K562 (cell line): Measurements from ENCODE around the gene HIVEP2. TPM values are rescaled to one million over a fixed set of nuclear protein-coding genes. Genes with fewer than 3 reads are reported as not detected.
A peak's percentile ranks its signal among the peaks of the same experiment; 100 is the strongest.

Experiments used
- ADNP ChIP-seq: fragments of 200-800 bp; sonication (Bioruptor generic); IDR thresholded peaks from 2 replicates; pipeline ENCODE4 v1.6.1; 2016; ENCODE audit warnings: missing genetic modification characterization, missing compliant biosample characterization
- ARID2 ChIP-seq: fragments of 450-650 bp; IDR thresholded peaks from 2 replicates; pipeline ENCODE4 v1.6.1; 2017; ENCODE audit warnings: antibody characterized with exemption, mild to moderate bottlenecking
- CBFA2T3 ChIP-seq: fragments of 450-650 bp; IDR thresholded peaks from 2 replicates; pipeline ENCODE4 v1.6.1; 2017
- DIDO1 ChIP-seq: fragments of 450-650 bp; IDR thresholded peaks from 2 replicates; pipeline ENCODE4 v1.6.1; 2016; ENCODE audit warnings: low read depth, missing biosample characterization, missing genetic modification characterization
- FOXK1 ChIP-seq: sonication (generic); formaldehyde crosslinking; IDR thresholded peaks from 2 replicates; pipeline ENCODE4 v1.8.0; 2022; ENCODE audit warnings: missing genetic modification reagents, mild to moderate bottlenecking, borderline replicate concordance
- KDM4B ChIP-seq, 2 experiments: fragments of 450-650 bp in 1 of 2; sonication (generic) in 1 of 2; IDR thresholded peaks; 2 replicates each; pipeline ENCODE4 v1.6.1; 2016 to 2017; ENCODE audit warnings: borderline replicate concordance in 2 of 2, antibody characterized with exemption in 1 of 2, low read depth in 1 of 2, mild to moderate bottlenecking in 1 of 2
- MAFG ChIP-seq: fragments of 450-650 bp; conservative IDR thresholded peaks from 2 replicates; pipeline ENCODE4 v1.6.1; 2016; ENCODE audit warnings: missing genetic modification characterization, missing compliant biosample characterization
- NBN ChIP-seq: fragments of 450-650 bp; IDR thresholded peaks from 2 replicates; pipeline ENCODE4 v1.6.1; 2016; ENCODE audit warnings: low read depth, mild to moderate bottlenecking
- NCOA2 ChIP-seq, 2 experiments: fragments of 450-650 bp; IDR thresholded peaks; 2 replicates each; pipeline ENCODE4 v1.6.1; 2018; ENCODE audit warnings: mild to moderate bottlenecking in 2 of 2, moderate library complexity in 1 of 2; ENCODE audit not compliant: partially characterized antibody in 2 of 2
- NFE2 ChIP-seq: IDR thresholded peaks from 2 replicates; pipeline ENCODE4 v1.6.1; 2014; ENCODE audit warnings: antibody characterized with exemption, low read depth
- NONO ChIP-seq, 2 experiments: fragments of 200-400 bp in 1 of 2; fragments of 450-650 bp in 1 of 2; formaldehyde crosslinking in 1 of 2; IDR thresholded peaks; 2 replicates each; pipeline ENCODE4 v1.6.1; 2017; ENCODE audit warnings: low read depth in 2 of 2, mild to moderate bottlenecking in 2 of 2, moderate library complexity in 2 of 2, low read length in 1 of 2
- RCOR1 ChIP-seq, 2 experiments: IDR thresholded peaks; 2 replicates each; pipeline ENCODE4 v1.6.1; 2012; ENCODE audit warnings: low read depth in 2 of 2, low read length in 2 of 2, borderline replicate concordance in 1 of 2, improper control_type of control experiment in 1 of 2
- SMARCA4 ChIP-seq: fragments of 450-650 bp; IDR thresholded peaks from 2 replicates; pipeline ENCODE4 v1.6.1; 2016
- TCF7 ChIP-seq: sonication (generic); IDR thresholded peaks from 2 replicates; pipeline ENCODE4 v1.6.1; 2016; ENCODE audit warnings: antibody characterized with exemption, borderline replicate concordance
- TEAD1 ChIP-seq, 2 experiments: fragments of 450-650 bp in 1 of 2; sonication (generic) in 1 of 2; formaldehyde crosslinking; IDR thresholded peaks; 2 replicates each; pipeline versions ENCODE4 v1.4.0 to v1.8.0; 2020 to 2022; ENCODE audit warnings: mild to moderate bottlenecking in 2 of 2, missing genetic modification reagents in 1 of 2
- ZEB2 ChIP-seq: fragments of 450-650 bp; IDR thresholded peaks from 2 replicates; pipeline ENCODE4 v1.6.1; 2016
- ZFP30 ChIP-seq: fragments of 250-450 bp; sonication (Bioruptor Pico); IDR thresholded peaks from 2 replicates; pipeline ENCODE4 v1.8.0; 2022; ENCODE audit warnings: moderate library complexity, mild to moderate bottlenecking, inconsistent platforms, borderline replicate concordance
- ZNF23 ChIP-seq: fragments of 250-450 bp; sonication (Bioruptor Pico); IDR thresholded peaks from 2 replicates; pipeline ENCODE4 v1.4.0; 2020; ENCODE audit warnings: mild to moderate bottlenecking
- ZNF431 ChIP-seq: sonication (generic); formaldehyde crosslinking; IDR thresholded peaks from 2 replicates; pipeline ENCODE4 v1.8.0; 2022; ENCODE audit warnings: mild to moderate bottlenecking, missing genetic modification reagents
- ZNF766 ChIP-seq: fragments of 200-800 bp; sonication (Bioruptor generic); conservative IDR thresholded peaks from 2 replicates; pipeline ENCODE4 v1.6.1; 2016; ENCODE audit warnings: missing genetic modification characterization, missing compliant biosample characterization
- polyA plus RNA-seq, 8 experiments: library from polyadenylated mRNA; depleted of rRNA in 4 of 8; stranded (reverse) in 5 of 8; unstranded in 3 of 8; fragments of >200 nt; fragmentation: Nextera tagmentation in 2 of 8; fragmentation: Illumina TruSeq in 1 of 8; extraction: Ambion mirVana in 2 of 8; extraction: Trizol in 1 of 8; gene quantifications; 2 replicates each; pipeline versions ENCODE4 v1.2.1 to v1.2.3, GENCODE V29; 2011 to 2014; ENCODE audit warnings: inconsistent platforms in 1 of 8, missing spikeins in 1 of 8
- total RNA-seq, 7 experiments: library from RNA; depleted of rRNA in 6 of 7; stranded (reverse); fragments of >200 nt in 6 of 7; fragmentation: Illumina TruSeq in 2 of 7; extraction: Trizol in 2 of 7; gene quantifications; 2 replicates each; pipeline versions ENCODE4 v1.2.1 to v1.2.3, GENCODE V29; 2011 to 2021; ENCODE audit warnings: low replicate concordance in 1 of 7
- TF ChIP-seq, protein P1 (sequence below): IDR thresholded peaks from 3 replicates; pipeline ENCODE4 v1.6.1; 2011; ENCODE audit warnings: borderline replicate concordance, mild to moderate bottlenecking, moderate library complexity; ENCODE audit not compliant: insufficient read length; ENCODE audit errors: extremely low read depth
- TF ChIP-seq, protein P2 (sequence below), 2 experiments: IDR thresholded peaks; 2 replicates each; pipeline ENCODE4 v1.6.1; 2012; ENCODE audit warnings: improper control_type of control experiment in 2 of 2, low read depth in 2 of 2, low read length in 2 of 2, borderline replicate concordance in 1 of 2
- TF ChIP-seq, protein P3 (sequence below): IDR thresholded peaks from 3 replicates; pipeline ENCODE4 v1.6.1; 2011; ENCODE audit warnings: borderline replicate concordance, mild to moderate bottlenecking; ENCODE audit not compliant: insufficient read length, insufficient read depth

The HIVEP2 gene
- total and polyA plus RNA-seq, 9 of the 15 experiments (the other 6 are each of a cell fraction or from before 2014, with no cell fraction given), result under 0.01 to 1.2 (median 0.31) TPM

DNA sequence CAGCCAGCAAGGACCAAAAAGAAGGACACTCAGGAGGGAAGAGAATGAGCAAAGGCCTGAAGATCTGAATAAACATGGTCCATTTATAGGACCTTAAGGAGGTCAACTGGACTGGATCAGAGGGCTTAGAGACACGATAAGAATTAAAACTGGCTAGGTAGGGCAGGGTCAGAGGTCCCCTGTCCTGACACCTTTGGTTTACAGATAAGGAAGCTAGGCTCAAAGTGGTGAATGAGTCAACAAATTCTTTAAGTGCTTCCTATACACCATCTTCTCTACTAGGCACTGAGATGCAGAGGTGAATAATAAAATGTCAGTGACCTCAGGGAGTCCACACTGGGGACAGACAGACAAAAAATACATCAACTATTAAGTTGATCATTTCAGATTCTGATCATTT lies 70.3 kb downstream of the HIVEP2 start (continued):
- TF ChIP-seq DIDO1, result no peak
- TF ChIP-seq RCOR1 (IDR thresholded peaks at IDR 0.05; ENCODE audit: borderline replicate concordance in 1 of 2, low read depth in 2 of 2, low read length in 2 of 2), result peak in 1 of 2 experiments; percentile 60; a peak in 1 of 4 replicates
- TF ChIP-seq ZNF431 (CRISPR knock-in tag), result no peak
- TF ChIP-seq NBN, result no peak
- no peak for TF ChIP-seq ADNP (tag)
- TF ChIP-seq, protein P1, sequence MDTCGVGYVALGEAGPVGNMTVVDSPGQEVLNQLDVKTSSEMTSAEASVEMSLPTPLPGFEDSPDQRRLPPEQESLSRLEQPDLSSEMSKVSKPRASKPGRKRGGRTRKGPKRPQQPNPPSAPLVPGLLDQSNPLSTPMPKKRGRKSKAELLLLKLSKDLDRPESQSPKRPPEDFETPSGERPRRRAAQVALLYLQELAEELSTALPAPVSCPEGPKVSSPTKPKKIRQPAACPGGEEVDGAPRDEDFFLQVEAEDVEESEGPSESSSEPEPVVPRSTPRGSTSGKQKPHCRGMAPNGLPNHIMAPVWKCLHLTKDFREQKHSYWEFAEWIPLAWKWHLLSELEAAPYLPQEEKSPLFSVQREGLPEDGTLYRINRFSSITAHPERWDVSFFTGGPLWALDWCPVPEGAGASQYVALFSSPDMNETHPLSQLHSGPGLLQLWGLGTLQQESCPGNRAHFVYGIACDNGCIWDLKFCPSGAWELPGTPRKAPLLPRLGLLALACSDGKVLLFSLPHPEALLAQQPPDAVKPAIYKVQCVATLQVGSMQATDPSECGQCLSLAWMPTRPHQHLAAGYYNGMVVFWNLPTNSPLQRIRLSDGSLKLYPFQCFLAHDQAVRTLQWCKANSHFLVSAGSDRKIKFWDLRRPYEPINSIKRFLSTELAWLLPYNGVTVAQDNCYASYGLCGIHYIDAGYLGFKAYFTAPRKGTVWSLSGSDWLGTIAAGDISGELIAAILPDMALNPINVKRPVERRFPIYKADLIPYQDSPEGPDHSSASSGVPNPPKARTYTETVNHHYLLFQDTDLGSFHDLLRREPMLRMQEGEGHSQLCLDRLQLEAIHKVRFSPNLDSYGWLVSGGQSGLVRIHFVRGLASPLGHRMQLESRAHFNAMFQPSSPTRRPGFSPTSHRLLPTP, result no peak
- peak; percentile 46; the same call in 1 of the 2 replicates for TF ChIP-seq MAFG
- TF ChIP-seq KDM4B (IDR thresholded peaks at IDR 0.05; ENCODE audit: borderline replicate concordance in 2 of 2, low read depth in 1 of 2), result no peak
- TF ChIP-seq, protein P2, sequence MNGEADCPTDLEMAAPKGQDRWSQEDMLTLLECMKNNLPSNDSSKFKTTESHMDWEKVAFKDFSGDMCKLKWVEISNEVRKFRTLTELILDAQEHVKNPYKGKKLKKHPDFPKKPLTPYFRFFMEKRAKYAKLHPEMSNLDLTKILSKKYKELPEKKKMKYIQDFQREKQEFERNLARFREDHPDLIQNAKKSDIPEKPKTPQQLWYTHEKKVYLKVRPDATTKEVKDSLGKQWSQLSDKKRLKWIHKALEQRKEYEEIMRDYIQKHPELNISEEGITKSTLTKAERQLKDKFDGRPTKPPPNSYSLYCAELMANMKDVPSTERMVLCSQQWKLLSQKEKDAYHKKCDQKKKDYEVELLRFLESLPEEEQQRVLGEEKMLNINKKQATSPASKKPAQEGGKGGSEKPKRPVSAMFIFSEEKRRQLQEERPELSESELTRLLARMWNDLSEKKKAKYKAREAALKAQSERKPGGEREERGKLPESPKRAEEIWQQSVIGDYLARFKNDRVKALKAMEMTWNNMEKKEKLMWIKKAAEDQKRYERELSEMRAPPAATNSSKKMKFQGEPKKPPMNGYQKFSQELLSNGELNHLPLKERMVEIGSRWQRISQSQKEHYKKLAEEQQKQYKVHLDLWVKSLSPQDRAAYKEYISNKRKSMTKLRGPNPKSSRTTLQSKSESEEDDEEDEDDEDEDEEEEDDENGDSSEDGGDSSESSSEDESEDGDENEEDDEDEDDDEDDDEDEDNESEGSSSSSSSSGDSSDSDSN (IDR thresholded peaks at IDR 0.05; ENCODE audit: borderline replicate concordance in 1 of 2, low read depth in 2 of 2, low read length in 2 of 2), result no peak
- no peak for TF ChIP-seq ARID2
- no peak for TF ChIP-seq NCOA2 (IDR thresholded peaks at IDR 0.05; ENCODE audit: partially characterized antibody in 2 of 2)
- no peak for TF ChIP-seq ZFP30 (CRISPR knock-in tag)
- TF ChIP-seq, protein P3, sequence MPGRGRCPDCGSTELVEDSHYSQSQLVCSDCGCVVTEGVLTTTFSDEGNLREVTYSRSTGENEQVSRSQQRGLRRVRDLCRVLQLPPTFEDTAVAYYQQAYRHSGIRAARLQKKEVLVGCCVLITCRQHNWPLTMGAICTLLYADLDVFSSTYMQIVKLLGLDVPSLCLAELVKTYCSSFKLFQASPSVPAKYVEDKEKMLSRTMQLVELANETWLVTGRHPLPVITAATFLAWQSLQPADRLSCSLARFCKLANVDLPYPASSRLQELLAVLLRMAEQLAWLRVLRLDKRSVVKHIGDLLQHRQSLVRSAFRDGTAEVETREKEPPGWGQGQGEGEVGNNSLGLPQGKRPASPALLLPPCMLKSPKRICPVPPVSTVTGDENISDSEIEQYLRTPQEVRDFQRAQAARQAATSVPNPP, result no peak
- no peak for TF ChIP-seq TCF7
- TF ChIP-seq CBFA2T3, result peak; percentile 67
- 0 out of 2 replicates have a peak, but pooled peaks have one; percentile 52 for TF ChIP-seq ZEB2
- TF ChIP-seq NONO (IDR thresholded peaks at IDR 0.05; ENCODE audit: low read depth in 2 of 2, low read length in 1 of 2), result no peak
- no peak for TF ChIP-seq TEAD1 (CRISPR knock-in tag; IDR thresholded peaks at IDR 0.05)
- peak; percentile 85 for TF ChIP-seq NFE2
- no peak for TF ChIP-seq FOXK1 (CRISPR knock-in tag)
- TF ChIP-seq SMARCA4, result no peak
- no peak for TF ChIP-seq ZNF23 (CRISPR knock-in tag)
- TF ChIP-seq ZNF766 (CRISPR knock-in tag), result no peak
